NT2/D1 (cell line): ENCODE data around the gene TPM1.
"Not testable (repeated sequence)": the region's sequence is repeated elsewhere in the genome, so short reads cannot be mapped to it uniquely, and the experiment has no call there.

Source experiments
- DNase-seq: peaks from one replicate; pipeline ENCODE4 v3.0.0-alpha.2; 2011; ENCODE audit warnings: low read depth, low spot score
- H3K27me3 ChIP-seq: 2 replicates; pipeline ENCODE4 v1.6.0; 2011; ENCODE audit warnings: mild to moderate bottlenecking; ENCODE audit not compliant: insufficient read length, insufficient read depth
- H3K36me3 ChIP-seq: 2 replicates; pipeline ENCODE4 v1.6.1; 2011; ENCODE audit warnings: mild to moderate bottlenecking, low read length, mixed read lengths; ENCODE audit not compliant: insufficient read depth, insufficient read length
- H3K4me1 ChIP-seq: 2 replicates; pipeline ENCODE4 v1.5.1; 2011; ENCODE audit not compliant: insufficient read depth, insufficient read length
- H3K4me3 ChIP-seq: 2 replicates; pipeline ENCODE4 v1.5.1; 2011; ENCODE audit warnings: low read depth; ENCODE audit not compliant: insufficient read length
- H3K9ac ChIP-seq: 2 replicates; pipeline ENCODE4 v1.6.0; 2011; ENCODE audit warnings: low read depth; ENCODE audit not compliant: insufficient read length
- H3K9me3 ChIP-seq: 2 replicates; pipeline ENCODE4 v1.5.1; 2011; ENCODE audit warnings: mild to moderate bottlenecking, low read length; ENCODE audit not compliant: insufficient read depth
- SUZ12 ChIP-seq: IDR thresholded peaks from 2 replicates; pipeline ENCODE4 v1.6.1; 2011; ENCODE audit not compliant: insufficient read length, insufficient read depth; ENCODE audit errors: extremely low read depth
- YY1 ChIP-seq: IDR thresholded peaks from 2 replicates; pipeline ENCODE4 v1.6.1; 2011; ENCODE audit not compliant: insufficient read length, insufficient read depth
- ZNF274 ChIP-seq: IDR thresholded peaks from 2 replicates; pipeline ENCODE4 v1.6.1; 2011; ENCODE audit warnings: mild to moderate bottlenecking, low read depth, low read length

Gene TPM1

GRCh38 chr15:63094495-63094931 lies 52.0 kb downstream of the TPM1 start:
- no peak overlapping the region for H3K9ac ChIP-seq
- no peaks in the 10 kb centered on the region for H3K36me3 ChIP-seq
- no peak overlapping the region for H3K4me3 ChIP-seq
- no peak for TF ChIP-seq YY1
- peaks cover 13% of the 10 kb centered on the region for H3K9me3 ChIP-seq
- H3K27me3 ChIP-seq = no peaks in the 10 kb centered on the region
- H3K4me1 ChIP-seq = peaks cover 4% of the 10 kb centered on the region
- DNase-seq = no peak

- no peaks in the 10 kb centered on the region for H3K27me3 ChIP-seq
- DNase-seq = no peak
- peaks cover 2% of the 10 kb centered on the region for H3K4me1 ChIP-seq
- H3K9me3 ChIP-seq = peaks cover 22% of the 10 kb centered on the region
- H3K4me3 ChIP-seq = no peak overlapping the region
- H3K36me3 ChIP-seq = no peaks in the 10 kb centered on the region
- H3K9ac ChIP-seq = no peak overlapping the region
- TF ChIP-seq ZNF274 = no peak
These were observed 53.6 kb downstream of the TPM1 start for GRCh38 chr15:63096178-63096577.

- H3K4me1 ChIP-seq, DNase-seq, H3K36me3 ChIP-seq, H3K9ac ChIP-seq, H3K27me3 ChIP-seq, H3K4me3 ChIP-seq: not testable (repeated sequence)
- H3K9me3 ChIP-seq = peaks cover 22% of the 10 kb centered on the region
These were observed 56.4 kb downstream of the TPM1 start for GRCh38 chr15:63098901-63099300.

- DNase-seq, H3K36me3 ChIP-seq, H3K27me3 ChIP-seq, H3K4me1 ChIP-seq, H3K4me3 ChIP-seq, H3K9ac ChIP-seq: not testable (repeated sequence)
- peaks cover 22% of the 10 kb centered on the region for H3K9me3 ChIP-seq
These were observed 57.0 kb downstream of the TPM1 start for GRCh38 chr15:63099581-63099980.

GRCh38 chr15:63103416-63103815 lies 60.9 kb downstream of the TPM1 start:
- no peak for DNase-seq

GRCh38 chr15:63104727-63105126 lies 62.2 kb downstream of the TPM1 start:
- Histone ChIP-seq H3K4me1 (no peaks in the 10 kb centered on the region), H3K4me3 (no peak overlapping the region), H3K27me3 (no peaks in the 10 kb centered on the region), H3K36me3 (no peaks in the 10 kb centered on the region), H3K9me3 (peaks cover 22% of the 10 kb centered on the region; the same call in 1 of the 2 replicates), H3K9ac (no peak overlapping the region)
- DNase-seq = no peak
- TF ChIP-seq ZNF274 = no peak
- TF ChIP-seq YY1 = no peak
- TF ChIP-seq SUZ12 = no peak

More at GRCh38 chr15:63103416-63103815, 60.9 kb downstream of the TPM1 start:
- Histone ChIP-seq H3K36me3 (no peaks in the 10 kb centered on the region), H3K9ac (no peak overlapping the region), H3K27me3 (no peaks in the 10 kb centered on the region), H3K4me3 (no peak overlapping the region), H3K9me3 (peaks cover 22% of the 10 kb centered on the region; the same call in 1 of the 2 replicates), H3K4me1 (no peaks in the 10 kb centered on the region)
- TF ChIP-seq ZNF274 (no peak), YY1 (no peak), SUZ12 (no peak)

GRCh38 chr15:63105354-63105753 lies 62.8 kb downstream of the TPM1 start:
- DNase-seq, H3K4me1 ChIP-seq, H3K36me3 ChIP-seq, H3K27me3 ChIP-seq, H3K9ac ChIP-seq, H3K4me3 ChIP-seq: not testable (repeated sequence)
- H3K9me3 ChIP-seq = peaks cover 22% of the 10 kb centered on the region; the same call in 1 of the 2 replicates

GRCh38 chr15:63107895-63108546 lies 65.5 kb downstream of the TPM1 start:
- TF ChIP-seq YY1 = no peak
- TF ChIP-seq SUZ12 = no peak
- no peak for DNase-seq
- Histone ChIP-seq H3K27me3 (no peaks in the 10 kb centered on the region), H3K36me3 (no peaks in the 10 kb centered on the region), H3K4me3 (no peak overlapping the region), H3K9ac (no peak overlapping the region), H3K9me3 (peaks cover 13% of the 10 kb centered on the region; the same call in 1 of the 2 replicates), H3K4me1 (no peaks in the 10 kb centered on the region)
